HepG2 (cell line): ENCODE data around the gene HSPB2. TPM values are rescaled to one million over a fixed set of nuclear protein-coding genes. Genes with fewer than 3 reads are reported as not detected.

ENCODE experiments used
- GZF1 ChIP-seq: sonication (generic); formaldehyde crosslinking; IDR thresholded peaks from 2 replicates; pipeline ENCODE4 v1.5.1; 2020; ENCODE audit warnings: mild to moderate bottlenecking, missing genetic modification reagents
- HIC2 ChIP-seq: sonication (generic); formaldehyde crosslinking; IDR thresholded peaks from 2 replicates; pipeline ENCODE4 v1.9.0; 2022; ENCODE audit warnings: low read depth, missing genetic modification reagents
- HOXA5 ChIP-seq: sonication (generic); formaldehyde crosslinking; IDR thresholded peaks from 2 replicates; pipeline ENCODE4 v1.4.0; 2020; ENCODE audit warnings: missing genetic modification reagents
- MED8 ChIP-seq: sonication (generic); formaldehyde crosslinking; IDR thresholded peaks from 2 replicates; pipeline ENCODE4 v1.8.1; 2023; ENCODE audit warnings: mild to moderate bottlenecking, missing genetic modification reagents; ENCODE audit not compliant: insufficient replicate concordance
- MTA1 ChIP-seq: sonication (generic); formaldehyde crosslinking; IDR thresholded peaks from 2 replicates; pipeline ENCODE4 v1.4.0; 2020; ENCODE audit warnings: missing genetic modification reagents, mild to moderate bottlenecking, borderline replicate concordance
- PCBP2 ChIP-seq: fragments of 200-400 bp; formaldehyde crosslinking; optimal IDR thresholded peaks from 2 replicates; pipeline ENCODE3; 2018; ENCODE audit warnings: low read length, low read depth; ENCODE audit not compliant: poor library complexity, severe bottlenecking
- REL ChIP-seq: sonication (generic); formaldehyde crosslinking; conservative IDR thresholded peaks from 2 replicates; pipeline ENCODE4 v1.8.0; 2022; ENCODE audit warnings: mild to moderate bottlenecking, missing genetic modification reagents, moderate library complexity
- SIN3B ChIP-seq: fragments of 150-350 bp; IDR thresholded peaks from 2 replicates; pipeline ENCODE4 v1.6.1; 2014; ENCODE audit warnings: low read length
- SMC3 ChIP-seq: IDR thresholded peaks from 2 replicates; pipeline ENCODE4 v1.6.1; 2011; ENCODE audit warnings: low read length, improper control_type of control experiment
- SRF ChIP-seq: IDR thresholded peaks from 2 replicates; pipeline ENCODE4 v1.6.1; 2011; ENCODE audit warnings: mild to moderate bottlenecking, low read depth, low read length, moderate library complexity
- ZBTB38 ChIP-seq: sonication (generic); formaldehyde crosslinking; IDR thresholded peaks from 2 replicates; pipeline ENCODE4 v1.5.1; 2020; ENCODE audit warnings: mild to moderate bottlenecking, missing genetic modification reagents
- ZNF121 ChIP-seq: sonication (generic); formaldehyde crosslinking; IDR thresholded peaks from 2 replicates; pipeline ENCODE4 v1.5.0; 2020; ENCODE audit warnings: mild to moderate bottlenecking, missing genetic modification reagents
- ZNF234 ChIP-seq: sonication (generic); formaldehyde crosslinking; conservative IDR thresholded peaks from 2 replicates; pipeline ENCODE4 v1.5.1; 2020; ENCODE audit warnings: mild to moderate bottlenecking, missing genetic modification reagents
- ZNF333 ChIP-seq: sonication (generic); formaldehyde crosslinking; IDR thresholded peaks from 2 replicates; pipeline ENCODE4 v1.4.0; 2020; ENCODE audit warnings: mild to moderate bottlenecking, missing genetic modification reagents, borderline replicate concordance
- ZNF34 ChIP-seq: sonication (generic); formaldehyde crosslinking; IDR thresholded peaks from 2 replicates; pipeline ENCODE4 v1.4.0; 2020; ENCODE audit warnings: mild to moderate bottlenecking, missing genetic modification reagents, borderline replicate concordance
- ZNF383 ChIP-seq: sonication (generic); formaldehyde crosslinking; IDR thresholded peaks from 2 replicates; pipeline ENCODE4 v1.4.0; 2020; ENCODE audit warnings: missing genetic modification reagents, mild to moderate bottlenecking, borderline replicate concordance
- ZNF510 ChIP-seq: sonication (generic); formaldehyde crosslinking; IDR thresholded peaks from 2 replicates; pipeline ENCODE4 v1.4.0; 2020; ENCODE audit warnings: low read depth, mild to moderate bottlenecking, missing genetic modification reagents
- ZNF687 ChIP-seq: sonication (generic); formaldehyde crosslinking; IDR thresholded peaks from 2 replicates; pipeline ENCODE4 v1.5.1; 2020; ENCODE audit warnings: mild to moderate bottlenecking, missing genetic modification reagents, moderate library complexity
- polyA plus RNA-seq, 8 experiments: library from polyadenylated mRNA; depleted of rRNA in 3 of 8; stranded (reverse) in 7 of 8; unstranded in 1 of 8; fragments of >200 nt; fragmentation: Illumina TruSeq in 4 of 8; extraction: Trizol in 4 of 8; gene quantifications; 2 replicates each; pipeline versions ENCODE4 v1.2.1 to v1.2.3, GENCODE V29; 2011 to 2016; ENCODE audit warnings: low read depth in 4 of 8, missing spikeins in 1 of 8, mixed read lengths in 1 of 8; ENCODE audit not compliant: insufficient read depth in 1 of 8
- total RNA-seq, 5 experiments: library from RNA; depleted of rRNA; stranded (reverse); fragments of >200 nt; fragmentation: Illumina TruSeq; extraction: Trizol; gene quantifications; 2 replicates each; pipeline ENCODE4 v1.2.3, GENCODE V29; 2016; ENCODE audit warnings: low read depth in 1 of 5
- TF ChIP-seq, protein P1 (sequence below): sonication (generic); formaldehyde crosslinking; IDR thresholded peaks from 2 replicates; pipeline ENCODE4 v1.4.0; 2020; ENCODE audit warnings: low read depth, mild to moderate bottlenecking, missing genetic modification reagents
- TF ChIP-seq, protein P2 (sequence below): sonication (generic); formaldehyde crosslinking; conservative IDR thresholded peaks from 2 replicates; pipeline ENCODE4 v1.8.0; 2022; ENCODE audit warnings: mild to moderate bottlenecking, moderate library complexity, missing genetic modification reagents

The HSPB2 gene
- total and polyA plus RNA-seq, 2 of the 13 experiments (the other 11 are each of a cell fraction or from before 2014, with no cell fraction given), result 0.04 TPM; not detected in 1

GRCh38 chr11:111878849-111879636 lies 33.5 kb upstream of the HSPB2 start, which contains the start of the genes CFAP68 and FDXACB1 (continued):
- TF ChIP-seq SIN3B (peak; percentile 76), MTA1 (peak; percentile 81; the same call in 1 of the 2 replicates), HIC2 (CRISPR knock-in tag) (peak; percentile 16; the same call in 1 of the 2 replicates), GZF1 (peak; percentile 82), ZBTB38 (CRISPR knock-in tag) (peak; percentile 72; the same call in 1 of the 2 replicates), ZNF687 (peak; percentile 92), PCBP2 (no peak), ZNF34 (CRISPR knock-in tag) (0 out of 2 replicates have a peak, but pooled peaks have one; percentile 50), ZNF234 (CRISPR knock-in tag) (no peak), MED8 (CRISPR knock-in tag) (peak; percentile 70), ZNF383 (no peak; the same call in 1 of the 2 replicates), ZNF121 (CRISPR knock-in tag) (0 out of 2 replicates have a peak, but pooled peaks have one; percentile 25), ZNF333 (CRISPR knock-in tag) (peak; percentile 45; the same call in 1 of the 2 replicates), HOXA5 (CRISPR knock-in tag) (peak; percentile 30; the same call in 1 of the 2 replicates), SMC3 (peak; percentile 51; the same call in 1 of the 2 replicates), REL (CRISPR knock-in tag) (no peak), SRF (peak; percentile 57; the same call in 1 of the 2 replicates), ZNF510 (CRISPR knock-in tag) (peak; percentile 94)
- TF ChIP-seq, protein P1, sequence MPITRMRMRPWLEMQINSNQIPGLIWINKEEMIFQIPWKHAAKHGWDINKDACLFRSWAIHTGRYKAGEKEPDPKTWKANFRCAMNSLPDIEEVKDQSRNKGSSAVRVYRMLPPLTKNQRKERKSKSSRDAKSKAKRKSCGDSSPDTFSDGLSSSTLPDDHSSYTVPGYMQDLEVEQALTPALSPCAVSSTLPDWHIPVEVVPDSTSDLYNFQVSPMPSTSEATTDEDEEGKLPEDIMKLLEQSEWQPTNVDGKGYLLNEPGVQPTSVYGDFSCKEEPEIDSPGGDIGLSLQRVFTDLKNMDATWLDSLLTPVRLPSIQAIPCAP (CRISPR knock-in tag), result no peak
- TF ChIP-seq, protein P2, sequence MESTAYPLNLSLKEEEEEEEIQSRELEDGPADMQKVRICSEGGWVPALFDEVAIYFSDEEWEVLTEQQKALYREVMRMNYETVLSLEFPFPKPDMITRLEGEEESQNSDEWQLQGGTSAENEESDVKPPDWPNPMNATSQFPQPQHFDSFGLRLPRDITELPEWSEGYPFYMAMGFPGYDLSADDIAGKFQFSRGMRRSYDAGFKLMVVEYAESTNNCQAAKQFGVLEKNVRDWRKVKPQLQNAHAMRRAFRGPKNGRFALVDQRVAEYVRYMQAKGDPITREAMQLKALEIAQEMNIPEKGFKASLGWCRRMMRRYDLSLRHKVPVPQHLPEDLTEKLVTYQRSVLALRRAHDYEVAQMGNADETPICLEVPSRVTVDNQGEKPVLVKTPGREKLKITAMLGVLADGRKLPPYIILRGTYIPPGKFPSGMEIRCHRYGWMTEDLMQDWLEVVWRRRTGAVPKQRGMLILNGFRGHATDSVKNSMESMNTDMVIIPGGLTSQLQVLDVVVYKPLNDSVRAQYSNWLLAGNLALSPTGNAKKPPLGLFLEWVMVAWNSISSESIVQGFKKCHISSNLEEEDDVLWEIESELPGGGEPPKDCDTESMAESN (CRISPR knock-in tag), result peak; percentile 83; the same call in 1 of the 2 replicates
